PC-3 (cell line): Measurements from ENCODE around the gene UNC13C. TPM values are rescaled to one million over a fixed set of nuclear protein-coding genes. Genes with fewer than 3 reads are reported as not detected.

ENCODE experiments used
- ATAC-seq: fragments of 200-7000 bp; cut with Tn5 transposase; 2 replicates; pipeline ENCODE4 v1.9.1; 2020; ENCODE audit warnings: mild to moderate bottlenecking, moderate library complexity
- BruUV-seq: library from RNA; stranded (reverse); fragments of 400-500 nt; replicated peaks from 2 replicates; lab custom pipeline; 2021; lab: Mats Ljungman, UMichigan
- CTCF ChIA-PET: fragments of 300-600 bp; sonication (Branson Sonifier 250); formaldehyde crosslinking; loops from one replicate; lab custom pipeline; 2022; ENCODE audit warnings: antibody characterized with exemption; lab: Charles Lee
- POLR2A ChIA-PET: fragments of 300-600 bp; sonication (Branson Sonifier 250); formaldehyde crosslinking; loops from one replicate; lab custom pipeline; 2022; ENCODE audit warnings: antibody characterized with exemption; ENCODE audit not compliant: unreplicated experiment; lab: Charles Lee
- DNase-seq: peaks from one replicate; pipeline ENCODE4 v3.0.0-alpha.2; 2015
- H2AFZ ChIP-seq: fragments of 300-600 bp; sonication (generic); 2 replicates; pipeline ENCODE4 v1.6.0; 2016; ENCODE audit warnings: antibody characterized with exemption, low read length
- H3F3A ChIP-seq: fragments of 300-600 bp; sonication (generic); one replicate; pipeline ENCODE4 v1.6.0; 2017; ENCODE audit warnings: antibody characterized with exemption, low read length, control low read depth, mild to moderate bottlenecking; ENCODE audit not compliant: unreplicated experiment
- H3K27ac ChIP-seq: fragments of 300-600 bp; sonication (generic); 2 replicates; pipeline ENCODE4 v1.5.1; 2016; ENCODE audit warnings: mild to moderate bottlenecking, low read length
- H3K27me3 ChIP-seq: fragments of 300-600 bp; sonication (generic); 2 replicates; pipeline ENCODE4 v1.6.1; 2016; ENCODE audit warnings: low read length, mixed read lengths
- H3K36me3 ChIP-seq: fragments of 300-600 bp; sonication (generic); 2 replicates; pipeline ENCODE4 v1.6.1; 2016; ENCODE audit warnings: low read depth, mixed run types, low read length, mixed read lengths
- H3K4me1 ChIP-seq: fragments of 300-600 bp; sonication (generic); 2 replicates; pipeline ENCODE4 v1.5.1; 2016; ENCODE audit warnings: low read length; ENCODE audit not compliant: insufficient read depth
- H3K4me2 ChIP-seq: fragments of 300-600 bp; sonication (generic); 2 replicates; pipeline ENCODE4 v1.6.0; 2016; ENCODE audit warnings: low read length
- H3K4me3 ChIP-seq: fragments of 300-600 bp; sonication (generic); 2 replicates; pipeline ENCODE4 v1.5.1; 2016; ENCODE audit warnings: mild to moderate bottlenecking, low read length, mixed read lengths
- H3K79me2 ChIP-seq: fragments of 300-600 bp; sonication (generic); 2 replicates; pipeline ENCODE4 v1.6.1; 2017; ENCODE audit warnings: low read length, mixed read lengths
- H3K9ac ChIP-seq: fragments of 300-600 bp; sonication (generic); 2 replicates; pipeline ENCODE4 v1.6.0; 2016; ENCODE audit warnings: mild to moderate bottlenecking, low read length
- H3K9me2 ChIP-seq: fragments of 300-600 bp; sonication (generic); replicated peaks from 2 replicates; pipeline ENCODE4 v1.6.1; 2016; ENCODE audit warnings: mixed run types, low read length, mixed read lengths
- H3K9me3 ChIP-seq: fragments of 300-600 bp; sonication (generic); 2 replicates; pipeline ENCODE4 v1.6.1; 2016; ENCODE audit warnings: low read length, mixed read lengths
- H4K20me1 ChIP-seq: fragments of 300-600 bp; sonication (generic); 2 replicates; pipeline ENCODE4 v1.6.1; 2016; ENCODE audit warnings: low read length, mixed read lengths
- EZH2 ChIP-seq: fragments of 300-600 bp; sonication (generic); IDR thresholded peaks from one replicate; pipeline ENCODE4 v1.6.1; 2017; ENCODE audit warnings: antibody characterized with exemption, mild to moderate bottlenecking, low read length; ENCODE audit not compliant: unreplicated experiment
- EZH2phosphoT487 ChIP-seq: fragments of 300-600 bp; sonication (generic); IDR thresholded peaks from 2 replicates; pipeline ENCODE4 v1.6.1; 2018; ENCODE audit warnings: mild to moderate bottlenecking, antibody characterized with exemption, low read length, borderline replicate concordance
- intact Hi-C: fragments of 100-400 bp; cut with micrococcal nuclease; formaldehyde crosslinking; loops from 2 replicates; pipeline ENCODE4 v1.9.0; 2023
- total RNA-seq: library from RNA; depleted of rRNA; stranded (reverse); fragments of >200 nt; gene quantifications from 2 replicates; pipeline ENCODE4 v1.2.3, GENCODE V29; 2014
- TF ChIP-seq, protein P1 (sequence below): fragments of 300-600 bp; sonication (generic); conservative IDR thresholded peaks from 2 replicates; pipeline ENCODE4 v1.5.1; 2017; ENCODE audit warnings: antibody characterized with exemption, low read depth, mild to moderate bottlenecking, low read length

The UNC13C gene
- total RNA-seq, 1 experiment from 2014 or later = not detected

GRCh38 chr15:54127574-54127973 lies 149.3 kb downstream of the UNC13C start:
- Histone ChIP-seq H3F3A (no peaks in the 10 kb centered on the region), H3K9ac (no peak overlapping the region), H3K9me2 (no peaks in the 10 kb centered on the region), H3K79me2 (no peaks in the 10 kb centered on the region), H3K27me3 (no peaks in the 10 kb centered on the region), H3K9me3 (no peaks in the 10 kb centered on the region), H3K36me3 (no peaks in the 10 kb centered on the region), H3K4me2 (no peak overlapping the region), H4K20me1 (no peaks in the 10 kb centered on the region), H3K27ac (no peak overlapping the region), H3K4me3 (no peak overlapping the region), H2AFZ (no peak overlapping the region), H3K4me1 (no peaks in the 10 kb centered on the region)
- POLR2A ChIA-PET = no interaction called here
- intact Hi-C loops = no loop called here
- BruUV-seq = no TSS peak
- no peak for DNase-seq
- CTCF ChIA-PET = no interaction called here
- TF ChIP-seq, protein P1, sequence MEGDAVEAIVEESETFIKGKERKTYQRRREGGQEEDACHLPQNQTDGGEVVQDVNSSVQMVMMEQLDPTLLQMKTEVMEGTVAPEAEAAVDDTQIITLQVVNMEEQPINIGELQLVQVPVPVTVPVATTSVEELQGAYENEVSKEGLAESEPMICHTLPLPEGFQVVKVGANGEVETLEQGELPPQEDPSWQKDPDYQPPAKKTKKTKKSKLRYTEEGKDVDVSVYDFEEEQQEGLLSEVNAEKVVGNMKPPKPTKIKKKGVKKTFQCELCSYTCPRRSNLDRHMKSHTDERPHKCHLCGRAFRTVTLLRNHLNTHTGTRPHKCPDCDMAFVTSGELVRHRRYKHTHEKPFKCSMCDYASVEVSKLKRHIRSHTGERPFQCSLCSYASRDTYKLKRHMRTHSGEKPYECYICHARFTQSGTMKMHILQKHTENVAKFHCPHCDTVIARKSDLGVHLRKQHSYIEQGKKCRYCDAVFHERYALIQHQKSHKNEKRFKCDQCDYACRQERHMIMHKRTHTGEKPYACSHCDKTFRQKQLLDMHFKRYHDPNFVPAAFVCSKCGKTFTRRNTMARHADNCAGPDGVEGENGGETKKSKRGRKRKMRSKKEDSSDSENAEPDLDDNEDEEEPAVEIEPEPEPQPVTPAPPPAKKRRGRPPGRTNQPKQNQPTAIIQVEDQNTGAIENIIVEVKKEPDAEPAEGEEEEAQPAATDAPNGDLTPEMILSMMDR = no peak
- no peak for TF ChIP-seq EZH2phosphoT487
- no peak for TF ChIP-seq EZH2
- no peak for ATAC-seq

DNA sequence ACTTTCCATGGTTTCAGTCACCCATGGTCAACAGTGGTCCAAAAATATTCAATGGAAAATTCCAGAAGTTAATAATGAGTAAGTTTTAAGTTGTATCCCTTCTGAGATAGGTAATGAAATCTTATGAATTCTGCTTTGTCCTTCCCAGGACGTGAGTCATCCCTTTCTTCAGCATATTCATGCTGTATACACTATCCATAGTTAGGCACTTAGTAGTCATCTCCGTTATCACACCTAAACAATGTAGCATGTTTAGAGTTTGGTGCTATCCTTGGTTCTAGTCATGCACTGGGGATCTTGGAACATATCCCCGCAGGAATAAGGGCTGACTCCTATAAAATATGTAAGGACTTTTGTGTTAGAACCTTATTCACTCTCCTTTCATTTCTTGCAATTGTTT lies 153.2 kb downstream of the UNC13C start:
- Histone ChIP-seq H3K9me2 (no peaks in the 10 kb centered on the region), H4K20me1 (no peaks in the 10 kb centered on the region), H3K79me2 (no peaks in the 10 kb centered on the region), H3K27ac (no peak overlapping the region), H3K4me2 (no peak overlapping the region), H3K4me1 (no peaks in the 10 kb centered on the region), H3K4me3 (no peak overlapping the region), H3K9me3 (no peaks in the 10 kb centered on the region), H3F3A (no peaks in the 10 kb centered on the region), H3K27me3 (no peaks in the 10 kb centered on the region), H3K9ac (no peak overlapping the region), H3K36me3 (no peaks in the 10 kb centered on the region), H2AFZ (no peak overlapping the region)
- intact Hi-C loops = no loop called here
- BruUV-seq = no TSS peak
- ATAC-seq (no peak), DNase-seq (peak; percentile 10)
- POLR2A ChIA-PET = no interaction called here
- CTCF ChIA-PET = no interaction called here
- TF ChIP-seq, protein P1 = no peak
- TF ChIP-seq EZH2 (no peak), EZH2phosphoT487 (no peak)

DNA sequence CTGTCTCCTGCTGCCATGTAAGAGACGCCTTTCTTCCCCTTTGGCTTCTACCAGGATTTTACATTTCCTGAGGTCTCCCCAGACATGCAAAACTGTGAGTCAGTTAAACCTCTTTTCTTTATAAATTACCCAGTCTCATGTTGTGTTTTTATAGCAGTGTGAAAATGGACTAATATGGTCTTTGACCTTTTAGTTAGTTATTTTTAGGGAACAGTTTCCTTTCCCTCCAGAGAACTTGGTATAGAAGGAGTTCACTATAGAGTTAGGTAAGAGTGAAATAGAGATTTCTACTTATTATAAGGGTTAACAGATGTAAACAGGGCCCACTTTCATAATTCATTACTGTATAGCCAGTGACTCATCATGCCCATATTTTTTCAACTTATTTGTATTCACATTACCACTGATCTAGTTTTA lies 170.9 kb downstream of the UNC13C start:
- no peak overlapping the region for H2AFZ ChIP-seq
- no peaks in the 10 kb centered on the region for H3K4me1 ChIP-seq
- no peaks in the 10 kb centered on the region for H3K27me3 ChIP-seq
- no TSS peak for BruUV-seq
- no peaks in the 10 kb centered on the region for H3K79me2 ChIP-seq
- H3K9ac ChIP-seq = no peak overlapping the region
- no peaks in the 10 kb centered on the region for H3F3A ChIP-seq
- CTCF ChIA-PET = no interaction called here
- intact Hi-C loops = no loop called here
- DNase-seq (no peak), ATAC-seq (no peak)
- H3K27ac ChIP-seq = no peak overlapping the region
- H3K9me3 ChIP-seq = no peaks in the 10 kb centered on the region
- no peak overlapping the region for H3K4me3 ChIP-seq
- no peak overlapping the region for H3K4me2 ChIP-seq
- TF ChIP-seq EZH2 (no peak), EZH2phosphoT487 (no peak)
- TF ChIP-seq, protein P1 = no peak
- H3K9me2 ChIP-seq = no peaks in the 10 kb centered on the region
- no peaks in the 10 kb centered on the region for H4K20me1 ChIP-seq
- POLR2A ChIA-PET = no interaction called here
- no peaks in the 10 kb centered on the region for H3K36me3 ChIP-seq
